Astrocyte (in vitro differentiated cells and primary cell): ENCODE results near the gene USP36.

Experiments used
- CTCF ChIP-seq: IDR thresholded peaks from 2 replicates; pipeline ENCODE4 v1.5.1; 2011; ENCODE audit warnings: low read depth, mild to moderate bottlenecking, inconsistent platforms, low read length, moderate library complexity; ENCODE audit not compliant: insufficient read depth
- EZH2 ChIP-seq: IDR thresholded peaks from 2 replicates; pipeline ENCODE4 v1.6.1; 2012; ENCODE audit warnings: mild to moderate bottlenecking, low read length, inconsistent platforms; ENCODE audit not compliant: insufficient read depth

- no peak for TF ChIP-seq CTCF
- no peak for TF ChIP-seq EZH2
Measured at GRCh38 chr17:78849026-78849425, 8.4 kb upstream of the USP36 start.
